AML-193 (cell line): ENCODE results near the gene METTL21A.
"Not testable (repeated sequence)": the region's sequence is repeated elsewhere in the genome, so short reads cannot be mapped to it uniquely, and the experiment has no call there.

Experiments
- DNase-seq, 2 experiments: peaks; one replicate each; lab custom pipeline; 2025; lab: John Stamatoyannopoulos, UW

The METTL21A gene

DNA sequence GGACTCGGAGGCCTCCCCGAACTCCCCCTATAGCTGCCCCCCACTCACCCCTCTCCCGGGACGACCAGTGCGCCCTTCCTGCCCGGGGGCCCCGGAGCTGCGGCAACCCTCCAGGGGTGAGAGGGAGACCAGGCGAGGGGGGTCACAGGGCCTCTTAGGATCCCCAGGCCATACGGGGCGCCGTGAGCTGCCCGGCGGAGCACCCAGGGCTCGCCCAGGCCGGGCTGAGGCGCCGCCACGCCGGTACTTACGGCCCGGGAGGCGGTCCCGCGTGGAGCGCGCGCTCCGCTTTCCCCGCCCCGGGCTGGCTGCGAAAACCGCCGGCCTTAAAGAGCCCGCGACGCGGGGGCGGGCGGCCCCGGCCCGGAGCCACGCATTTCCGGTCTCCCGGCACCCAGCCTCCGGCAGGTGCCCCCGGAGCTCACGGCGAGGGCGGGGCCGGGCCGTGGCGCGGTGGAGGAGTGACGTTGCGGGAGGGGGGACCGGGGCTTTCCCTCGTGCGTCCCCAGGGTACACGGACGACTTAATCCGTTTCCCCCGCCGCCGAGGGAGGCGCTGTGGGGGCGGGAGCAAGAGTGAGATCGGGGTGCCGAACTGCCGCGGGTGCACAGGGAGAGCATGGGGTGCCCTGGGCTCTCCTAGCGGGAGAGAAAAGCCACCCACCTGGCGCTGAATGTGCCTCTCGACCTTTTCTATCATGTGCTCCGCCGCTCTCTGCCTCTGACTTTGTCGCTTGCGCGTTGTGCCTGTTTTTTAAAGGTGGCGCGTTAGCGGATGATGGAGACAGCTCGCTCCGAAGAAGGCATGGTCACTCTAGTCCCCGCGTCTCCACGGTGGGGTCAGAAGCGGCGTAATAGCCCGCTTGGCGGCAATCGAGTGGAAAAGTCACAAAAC, at the start of gene METTL21A:
Gene METTL21A, minus strand, starts transcription at position 381 of the 894 bp plus-strand sequence. CDS start 1,019 bp downstream, outside the sequence.
- DNase-seq: peak; percentile 77 to 82

DNA sequence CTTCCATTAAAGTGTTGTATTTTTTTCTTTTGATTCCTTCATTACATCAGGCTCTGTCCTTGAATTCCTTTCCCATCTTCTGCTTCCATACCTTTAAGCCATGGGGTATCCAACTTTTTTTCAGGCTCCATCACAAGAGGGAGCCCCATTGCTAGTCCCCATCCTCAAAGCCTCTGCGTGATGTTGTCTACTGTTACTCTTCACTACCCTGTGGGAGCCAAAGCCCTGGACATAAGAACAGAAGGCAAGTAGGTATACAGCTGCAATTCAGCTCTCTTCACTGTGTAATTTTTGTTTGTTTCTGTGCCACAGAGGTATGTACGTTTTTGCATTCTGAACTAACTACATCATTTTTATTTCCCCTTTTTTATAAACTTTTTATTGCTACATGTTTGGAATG, 49.6 kb upstream of the METTL21A start:
- DNase-seq: no peak

DNA sequence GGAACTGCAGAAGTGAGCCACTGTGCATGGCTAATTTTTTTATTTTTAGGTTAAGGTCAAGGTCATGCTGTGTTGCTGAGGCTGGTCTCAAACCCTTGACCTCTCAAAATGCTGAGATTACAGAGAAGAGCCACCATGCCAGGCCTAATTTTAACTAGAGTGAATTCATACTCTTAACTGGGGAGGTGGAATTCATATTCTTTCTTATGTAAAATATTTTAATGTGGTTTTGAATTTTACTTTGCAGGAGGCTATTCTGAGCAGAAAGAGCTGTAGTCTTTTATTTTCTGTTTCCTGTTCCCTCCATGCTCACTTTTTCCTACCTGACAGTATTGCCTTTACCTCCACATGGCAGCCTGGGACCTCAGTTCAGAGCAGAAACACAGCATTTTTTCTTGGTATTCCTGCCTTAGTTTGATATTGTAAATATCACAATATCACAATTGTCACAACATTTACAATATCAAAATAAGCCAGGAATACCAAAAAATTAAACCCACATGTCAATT, 49.1 kb upstream of the METTL21A start:
- no peak for DNase-seq

DNA sequence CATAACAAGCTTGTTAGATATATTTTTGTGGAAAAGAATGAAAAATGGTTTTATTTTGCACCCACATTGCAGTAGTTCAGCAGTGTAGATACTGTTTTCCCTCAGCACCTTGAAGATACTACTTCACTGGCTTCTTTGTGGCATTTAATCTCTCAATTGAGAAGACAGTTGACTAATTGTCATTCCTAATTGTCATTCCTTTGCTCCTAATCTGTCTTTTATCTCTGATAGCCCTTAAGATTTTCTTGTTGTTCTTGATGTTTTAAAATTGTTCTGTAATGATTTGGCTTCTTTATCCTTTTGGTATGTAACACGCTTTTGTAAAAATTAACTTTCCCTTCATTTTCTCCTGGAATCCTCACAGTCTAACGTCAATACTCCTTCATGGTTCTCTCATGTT, 48.2 kb upstream of the METTL21A start:
- no peak for DNase-seq

DNA sequence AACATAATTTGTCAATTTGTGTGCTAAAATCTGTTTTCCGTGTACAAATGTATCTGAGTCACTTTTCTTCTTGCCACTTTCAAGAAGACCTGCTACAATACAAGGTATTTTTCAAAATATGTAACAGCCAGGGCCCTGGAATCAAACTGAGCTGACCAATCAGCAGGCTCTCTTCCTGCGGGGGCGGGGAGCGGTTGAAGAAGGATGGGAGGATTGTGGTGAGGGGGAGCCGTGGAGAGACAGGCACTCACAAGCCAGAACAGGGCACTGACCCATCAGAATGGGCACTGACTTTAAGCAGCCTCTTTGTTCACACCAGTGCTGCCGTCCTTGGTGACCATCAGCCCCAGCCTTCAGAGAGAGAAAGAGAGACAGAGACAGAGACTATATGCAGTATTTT, 45.7 kb upstream of the METTL21A start:
- DNase-seq: no peak

DNA sequence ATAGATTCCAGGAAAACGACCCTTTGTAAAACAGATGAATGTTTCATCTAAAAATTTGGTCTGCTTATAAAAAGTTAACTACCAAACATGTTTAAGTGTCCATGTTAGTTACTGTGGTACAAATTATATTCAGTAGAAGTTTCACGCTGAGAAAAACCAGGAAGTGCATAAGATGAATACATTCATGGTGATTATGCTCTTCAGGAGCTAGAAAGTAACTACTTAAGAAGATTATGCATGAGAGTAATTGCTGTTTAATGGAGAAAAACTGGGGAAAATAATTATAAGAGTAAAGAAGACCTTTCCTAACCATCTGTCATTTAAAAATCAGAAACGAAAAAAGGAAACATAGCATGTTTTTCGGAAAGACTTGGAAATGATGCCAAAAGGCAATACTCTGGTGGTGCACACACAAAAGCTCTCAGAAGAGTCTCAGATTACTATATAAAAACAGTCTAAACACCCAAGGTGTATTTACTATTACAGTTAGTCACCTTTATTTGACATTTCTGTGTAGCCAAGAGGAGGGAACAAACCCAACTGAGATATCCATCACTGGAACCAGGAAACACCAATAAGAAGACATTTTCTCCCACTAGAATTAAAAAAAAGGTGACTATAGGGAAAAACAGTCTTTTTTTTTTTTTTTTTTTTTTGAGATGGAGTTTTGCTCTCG, 38.8 kb upstream of the METTL21A start:
- DNase-seq: no peak

DNA sequence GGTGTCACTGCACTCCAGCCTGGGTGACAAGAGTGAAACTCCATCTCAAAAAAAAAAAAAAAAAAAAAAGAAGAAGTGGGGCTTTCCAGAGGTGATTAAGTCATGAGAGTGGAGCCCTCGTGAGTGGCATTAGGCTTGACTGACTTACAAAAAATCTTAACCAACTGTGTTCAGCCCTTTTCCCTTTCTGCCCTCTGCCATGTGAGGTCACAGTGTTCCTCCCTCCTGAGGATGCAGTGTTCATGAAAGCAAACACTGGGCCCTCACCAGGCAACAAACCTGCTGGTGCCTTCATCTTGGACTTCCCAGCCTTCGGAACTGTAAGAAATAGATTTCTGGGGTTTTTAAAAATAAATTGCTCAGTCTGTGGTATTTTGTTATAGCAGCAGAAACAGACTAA, 37.0 kb upstream of the METTL21A start:
- peak in 1 of 2 experiments; percentile 11 for DNase-seq

DNA sequence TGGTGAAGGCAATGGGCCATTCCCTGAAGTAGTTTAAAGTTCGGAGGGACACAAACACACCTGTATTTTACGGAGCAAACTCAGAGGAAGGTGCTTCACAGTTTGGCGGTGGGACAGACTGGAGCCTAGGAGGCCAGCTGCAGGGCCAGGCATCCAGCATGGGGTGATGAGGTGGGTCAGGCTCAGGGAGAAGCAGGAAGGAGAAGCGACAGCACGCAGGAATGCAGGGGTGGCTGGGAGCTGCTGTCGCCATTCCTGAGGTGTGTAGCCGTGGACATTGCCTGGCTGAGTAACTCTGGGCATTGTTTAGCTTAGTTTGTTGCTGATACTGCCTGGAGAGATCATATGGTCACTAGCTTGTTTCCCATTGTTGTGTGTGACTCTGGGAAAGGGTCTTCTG, 35.8 kb upstream of the METTL21A start:
- DNase-seq: no peak

DNA sequence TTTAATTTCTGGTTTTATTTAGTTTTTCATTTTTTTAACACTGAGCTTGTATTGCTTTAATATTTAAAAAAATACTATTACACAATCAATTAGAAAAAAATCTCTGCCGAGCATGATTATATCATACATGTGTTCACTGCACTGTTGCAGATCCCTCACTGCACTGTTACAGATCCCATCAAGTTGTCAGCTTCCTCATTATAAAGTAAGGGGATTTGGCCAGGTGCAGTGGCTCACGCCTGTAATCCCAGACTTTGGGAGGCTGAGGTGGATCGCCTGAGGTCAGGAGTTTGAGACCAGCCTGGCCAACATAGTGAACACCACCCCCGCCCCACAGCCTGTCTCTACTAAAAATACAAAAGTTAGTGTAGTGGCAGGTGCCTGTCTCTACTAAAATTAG, 33.0 kb upstream of the METTL21A start:
- no peak for DNase-seq

DNA sequence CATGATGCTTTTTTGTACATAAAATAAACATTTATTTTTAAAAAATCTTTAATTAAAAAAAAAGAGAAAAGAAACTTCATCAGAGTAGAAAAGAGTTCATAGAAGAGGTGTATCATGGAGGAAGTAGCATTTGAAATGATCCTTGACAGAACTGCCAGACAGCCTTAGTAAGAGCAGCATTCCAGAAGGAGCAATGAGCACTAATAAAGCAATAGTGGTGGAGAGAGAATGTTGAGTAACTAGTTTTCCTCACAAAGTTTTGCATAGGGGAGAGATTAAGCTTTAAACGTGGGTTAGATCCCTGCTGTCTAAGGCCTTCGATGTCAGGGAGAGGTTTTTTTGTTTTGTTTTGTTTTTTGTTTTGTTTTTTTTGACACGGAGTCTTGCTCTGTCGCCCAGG, 29.8 kb upstream of the METTL21A start:
- no peak for DNase-seq

DNA sequence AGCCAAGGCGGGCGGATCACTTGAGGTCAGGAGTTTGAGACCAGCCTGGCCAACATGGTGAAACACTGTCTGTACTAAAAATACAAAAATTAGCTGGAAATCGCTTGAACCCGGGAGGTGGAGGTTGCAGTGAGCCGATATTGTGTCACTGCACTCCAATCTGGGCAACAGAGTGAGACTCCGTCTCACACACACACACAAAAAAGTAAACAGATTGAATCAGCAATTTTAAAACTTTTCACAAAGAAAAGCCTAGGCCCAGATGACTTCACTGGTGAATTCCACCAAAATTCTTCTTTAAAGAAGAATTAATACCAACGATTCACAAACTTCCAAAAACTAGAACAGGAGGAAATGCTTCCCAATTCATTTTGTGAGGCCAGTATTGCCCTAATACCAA, 21.4 kb upstream of the METTL21A start:
- DNase-seq: not testable (repeated sequence)

DNA sequence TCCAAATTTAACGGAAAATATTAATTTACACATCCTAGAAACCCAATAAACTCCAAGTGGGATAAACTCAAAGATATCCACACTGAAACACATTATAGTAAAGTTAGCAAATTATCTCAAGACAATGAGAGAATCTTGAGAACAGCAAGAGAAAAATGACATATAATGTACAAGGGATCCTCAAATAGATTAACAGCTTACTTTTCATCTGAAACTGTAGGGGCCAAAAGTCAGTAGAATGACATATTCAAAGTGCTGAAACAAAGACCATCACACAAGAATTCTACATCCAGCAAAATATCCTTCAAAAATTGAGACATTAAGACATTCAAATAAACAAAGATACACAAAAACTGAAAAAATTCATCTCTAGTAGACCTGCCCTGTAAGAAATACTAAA, 18.7 kb upstream of the METTL21A start:
- DNase-seq: no peak

DNA sequence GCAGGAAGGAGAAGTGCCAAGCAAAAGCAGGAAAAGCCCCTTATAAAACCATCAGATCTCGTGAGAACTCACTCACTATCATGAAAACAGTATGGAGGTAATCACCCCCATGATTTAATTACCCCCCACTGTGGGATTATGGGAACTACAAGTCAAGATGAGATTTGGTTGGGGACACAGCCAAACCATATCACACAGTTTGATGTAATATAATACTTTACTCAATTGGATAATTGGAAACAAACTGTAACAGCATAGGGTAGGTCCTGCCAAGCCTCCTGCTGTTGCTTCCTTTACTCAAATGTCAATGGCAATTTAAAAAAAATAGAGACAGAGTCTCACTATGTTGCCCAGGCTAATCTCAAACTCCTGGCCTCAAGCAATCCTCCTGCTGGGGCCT, 15.5 kb upstream of the METTL21A start:
- no peak for DNase-seq

DNA sequence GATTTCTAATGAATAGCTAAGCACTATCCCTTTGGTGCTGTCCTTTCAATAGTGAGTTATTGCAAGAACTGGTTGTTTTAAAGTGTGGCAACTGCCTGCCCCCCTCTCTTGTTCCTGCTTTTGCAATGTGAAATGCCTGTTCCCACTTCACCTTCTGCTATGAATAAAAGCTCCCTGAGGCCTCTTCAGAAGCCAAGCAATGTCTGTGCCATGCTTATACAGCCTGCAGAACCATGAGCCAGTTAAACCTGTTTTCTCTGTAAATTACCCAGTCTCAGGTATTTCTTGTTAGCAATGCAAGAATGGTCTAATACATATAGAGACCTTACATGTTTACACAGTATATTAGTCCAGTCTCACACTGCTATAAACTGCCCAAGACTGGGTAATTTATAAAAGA, 15.0 kb upstream of the METTL21A start:
- no peak for DNase-seq

DNA sequence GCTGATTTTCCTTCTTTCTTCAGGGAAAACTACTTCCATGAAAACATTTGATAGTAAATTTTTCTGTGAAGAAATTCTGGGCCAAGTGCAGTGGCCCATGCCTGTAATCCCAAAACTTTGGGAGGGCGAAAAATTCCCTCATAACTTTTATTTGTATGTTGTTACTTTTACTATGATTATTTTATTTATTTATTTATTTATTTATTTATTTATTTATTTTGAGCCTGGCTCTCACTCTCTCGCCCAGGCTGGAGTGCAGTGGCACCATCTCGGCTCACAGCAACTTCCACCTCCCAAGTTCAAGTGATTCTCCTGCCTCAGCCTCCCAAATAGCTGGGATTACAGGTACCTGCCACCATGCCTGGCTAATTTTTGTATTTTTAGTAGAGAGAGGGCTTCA, 14.1 kb upstream of the METTL21A start:
- not testable (repeated sequence) for DNase-seq

DNA sequence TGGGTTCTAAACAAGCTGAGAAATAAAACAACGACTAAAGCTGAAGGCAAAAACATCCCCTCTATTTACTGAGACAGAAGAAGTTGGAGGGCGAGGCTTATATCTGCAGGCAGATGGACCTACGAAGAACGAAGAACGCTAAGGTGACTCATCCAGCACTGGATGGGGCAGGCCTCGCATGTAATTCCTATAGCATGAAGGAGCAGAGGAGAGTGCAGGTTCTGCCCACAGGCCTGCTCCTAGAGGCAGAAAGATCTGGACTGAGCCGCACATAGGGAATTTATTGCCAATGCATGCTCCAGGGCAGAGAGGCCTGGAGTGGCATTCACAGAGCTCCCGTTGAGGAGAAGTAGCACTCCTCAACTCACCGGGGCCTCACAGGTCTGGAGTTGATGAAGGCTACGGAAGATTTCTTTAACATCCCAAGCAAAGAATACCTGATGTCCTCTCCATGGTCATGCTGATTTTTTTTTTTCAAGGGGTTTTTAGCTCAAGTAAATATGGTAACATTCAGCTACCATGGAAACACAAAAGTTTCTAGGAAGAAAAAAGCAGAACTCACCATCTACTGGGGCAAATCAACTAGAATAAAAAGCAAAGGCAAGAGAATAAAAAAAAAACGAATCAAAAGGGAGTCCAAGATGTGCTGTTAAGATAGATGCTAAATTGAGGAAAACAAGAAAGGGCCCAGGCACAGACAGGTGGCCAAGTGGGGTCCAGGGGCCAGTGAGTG, 10.4 kb upstream of the METTL21A start:
- peak; percentile 40 to 43 for DNase-seq

DNA sequence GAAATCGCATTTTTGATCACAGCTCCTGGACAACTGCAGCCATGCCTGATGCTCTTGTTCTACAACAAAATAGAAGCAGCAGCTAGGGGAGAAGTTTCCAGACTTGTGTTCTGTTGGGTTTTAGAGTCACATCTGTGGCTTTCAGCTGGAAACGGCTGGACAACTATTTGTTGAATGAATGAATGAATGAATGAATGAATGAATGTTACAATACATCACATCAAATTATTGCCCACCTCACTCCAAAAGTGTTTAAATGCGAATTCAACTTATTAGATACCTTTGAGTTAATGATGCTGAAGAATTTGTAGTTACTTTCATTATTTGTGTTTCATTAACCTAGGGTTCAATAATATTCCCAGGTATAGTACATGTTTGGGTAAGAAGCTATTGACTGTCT, 8.5 kb upstream of the METTL21A start:
- DNase-seq: no peak

DNA sequence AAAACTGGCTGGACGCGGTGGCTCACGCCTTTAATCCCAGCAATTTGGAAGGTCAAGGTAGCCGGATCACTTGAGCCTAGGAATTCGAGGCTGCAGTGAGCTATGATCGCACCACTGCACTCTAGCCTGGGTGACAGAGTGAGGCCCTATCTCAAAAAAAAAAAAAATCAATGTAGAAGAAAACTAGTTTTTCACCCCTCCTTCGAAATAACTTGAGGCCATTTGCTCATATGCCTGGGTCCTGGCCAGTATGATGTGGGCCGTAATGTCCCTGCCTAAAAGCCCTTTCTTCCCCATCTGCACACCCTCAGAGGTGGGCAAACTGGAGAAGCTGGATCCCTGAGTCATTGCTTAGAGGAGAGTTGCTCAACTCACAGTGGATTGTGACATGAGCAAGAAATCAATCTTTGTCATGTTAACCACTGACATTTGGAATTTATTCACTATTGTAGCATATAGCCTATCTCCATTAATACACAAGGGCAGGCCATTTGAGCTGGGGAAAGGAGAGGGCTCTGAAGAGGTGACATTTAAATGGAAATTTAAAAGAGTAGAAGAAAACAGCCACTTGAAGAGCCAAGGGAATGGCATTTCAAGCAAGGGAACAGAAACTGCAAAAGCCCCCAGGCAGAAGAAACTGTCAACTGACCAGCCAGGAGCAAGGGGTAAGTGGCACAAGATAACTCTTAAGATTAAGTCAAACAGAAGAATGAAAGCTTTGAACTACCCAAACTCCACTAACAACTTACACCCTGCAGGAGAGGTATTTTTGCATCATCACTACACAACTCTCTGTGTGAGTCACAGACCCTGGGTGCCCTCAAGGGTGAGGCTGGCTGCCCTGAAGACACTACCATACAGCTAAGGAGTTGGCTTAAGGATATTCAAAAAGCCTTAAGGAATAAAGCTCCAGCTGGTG, 7.6 kb upstream of the METTL21A start:
- peak; percentile 88 to 89 for DNase-seq

DNA sequence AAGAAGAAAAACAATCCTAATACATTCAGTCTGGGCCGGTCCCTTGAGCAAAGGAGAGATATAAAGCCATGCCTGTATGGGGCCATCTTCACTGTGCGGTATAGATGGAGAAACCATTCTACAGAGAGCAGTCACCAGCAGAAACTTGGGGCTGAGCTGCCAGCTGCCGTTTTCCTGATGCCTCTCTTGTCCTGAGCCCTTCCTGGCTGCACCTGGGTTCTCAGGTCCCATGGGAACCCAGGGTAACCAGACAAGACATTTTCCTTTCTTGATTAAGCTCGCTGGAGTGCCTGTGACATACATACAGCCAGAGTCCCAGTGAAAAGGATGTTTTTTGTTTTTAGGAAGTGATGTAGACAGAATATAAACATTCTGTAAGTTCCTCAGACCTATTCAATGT, 5.3 kb upstream of the METTL21A start:
- no peak for DNase-seq

DNA sequence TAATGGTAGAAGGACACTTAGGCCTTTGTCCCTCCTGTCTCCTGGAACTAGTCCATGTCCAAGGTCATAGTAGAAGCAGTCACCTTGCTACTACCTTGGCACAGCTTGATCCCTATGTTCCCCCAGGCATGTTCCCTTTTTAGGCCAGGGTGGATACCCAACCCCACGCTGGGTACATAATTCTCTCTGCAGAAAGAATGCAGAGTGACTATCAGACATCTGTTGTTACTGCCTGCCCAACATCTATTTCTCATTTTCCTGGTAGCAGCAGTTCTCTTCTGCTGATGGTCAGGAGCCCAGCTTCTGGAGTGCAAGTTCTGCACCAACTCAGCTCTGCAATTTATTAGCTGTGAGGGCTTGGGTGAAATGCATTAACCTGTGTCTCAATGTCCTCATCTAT, 4.4 kb upstream of the METTL21A start:
- DNase-seq: no peak
